B cell (primary cell): ENCODE results near the gene CALHM3.

Experiments
- CTCF ChIP-seq: fragments of 200-600 bp; IDR thresholded peaks from one replicate; pipeline ENCODE4 v1.8.0; 2022; ENCODE audit warnings: antibody characterized with exemption, mild to moderate bottlenecking
- EZH2 ChIP-seq: IDR thresholded peaks from 2 replicates; pipeline ENCODE4 v1.6.1; 2012; ENCODE audit warnings: borderline replicate concordance, low read depth, mild to moderate bottlenecking, moderate library complexity, low read length; ENCODE audit not compliant: insufficient read depth, poor library complexity, severe bottlenecking

- no peak for TF ChIP-seq EZH2
- no peak for TF ChIP-seq CTCF
Observed at GRCh38 chr10:103466734-103467133, 12.3 kb downstream of the CALHM3 start.
